ENCODE data around the gene TP53TG3B. TPM values are rescaled to one million over a fixed set of nuclear protein-coding genes. Genes with fewer than 3 reads are reported as not detected.
"Not testable (repeated sequence)": the region's sequence is repeated elsewhere in the genome, so short reads cannot be mapped to it uniquely, and the experiment has no call there.

The TP53TG3B gene
- total RNA-seq, result not detected
- polyA plus RNA-seq, result not detected
- long read RNA-seq, donor 1, result 0 reads
- long read RNA-seq, donor 2, result 0 reads

GRCh38 chr16:33360541-33360940 lies at the start of gene TP53TG3B:
TSS of gene TP53TG3B (plus strand) at chr16:33360841. CDS start at chr16:33360909, 68 bp downstream.
- H3K4me1 ChIP-seq; DNase-seq; H3K4me3 ChIP-seq; H3K27ac ChIP-seq; H3K27me3 ChIP-seq (replicated peaks in 1 of 7); H3K9me3 ChIP-seq; intact Hi-C loops (cut with DNase I; ENCODE audit: low total_unique reads); H3K36me3 ChIP-seq: not testable (repeated sequence)
- WGBS, 5 donors, result no CpG with 5 or more reads among the region's 25 CpGs

DNA sequence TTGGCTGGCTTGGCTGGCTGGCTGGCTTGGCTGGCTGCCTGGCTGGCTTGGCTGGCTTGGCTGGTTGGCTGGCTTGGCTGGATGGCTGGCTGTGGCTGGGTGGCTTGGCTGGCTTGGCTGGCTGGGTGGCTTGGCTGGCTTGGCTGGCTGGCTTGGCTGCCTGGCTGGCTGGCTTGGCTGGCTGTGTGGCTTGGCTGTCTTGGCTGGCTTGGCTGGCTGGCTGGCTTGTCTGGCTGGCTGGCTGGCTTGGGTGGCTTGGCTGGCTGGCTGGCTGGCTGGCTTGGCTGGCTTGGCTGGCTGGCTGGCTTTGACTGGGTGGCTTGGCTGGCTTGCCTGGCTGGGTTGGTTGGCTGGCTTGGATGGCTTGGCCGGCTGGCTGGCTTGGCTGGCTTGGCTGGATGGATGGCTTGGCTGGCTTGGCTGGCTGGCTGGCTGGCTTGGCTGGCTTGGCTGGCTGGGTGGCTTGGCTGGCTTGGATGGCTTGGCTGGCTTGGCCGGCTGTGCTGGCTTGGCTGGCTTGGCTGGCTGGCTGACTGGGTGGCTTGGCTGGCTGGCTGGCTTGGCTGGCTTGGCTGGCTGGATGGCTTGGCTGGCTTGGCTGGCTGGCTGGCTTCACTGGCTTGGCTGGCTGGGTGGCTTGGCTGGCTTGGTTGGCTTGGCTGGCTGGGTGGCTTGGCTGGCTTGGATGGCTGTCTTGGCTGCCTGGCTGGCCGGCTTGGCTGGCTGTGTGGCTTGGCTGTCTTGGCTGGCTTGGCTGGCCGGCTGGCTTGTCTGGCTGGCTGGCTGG lies 24.2 kb upstream of the TP53TG3B start:
- intact Hi-C loops (cut with DNase I; ENCODE audit: low total_unique reads), result not testable (repeated sequence)

GRCh38 chr16:33337627-33338542 lies 22.8 kb upstream of the TP53TG3B start:
- H3K4me1 ChIP-seq; H3K27ac ChIP-seq; H3K36me3 ChIP-seq; H3K27me3 ChIP-seq (replicated peaks in 1 of 7); H3K4me3 ChIP-seq; intact Hi-C loops (cut with DNase I; ENCODE audit: low total_unique reads); DNase-seq: not testable (repeated sequence)
- H3K9me3 ChIP-seq, result peaks cover 0 to 20% (median 5%) of the 10 kb centered on the region in 8 donors
- WGBS, 5 donors, result 58 to 77% (median 74%) methylated on average over 5 of the region's 5 CpGs

More for the DNA sequence above, 24.2 kb upstream of the TP53TG3B start:
- not testable (repeated sequence) for H3K4me3 ChIP-seq; H3K27me3 ChIP-seq (replicated peaks in 1 of 7); H3K36me3 ChIP-seq; H3K4me1 ChIP-seq; DNase-seq; H3K27ac ChIP-seq
- H3K9me3 ChIP-seq, result peaks cover 0 to 20% (median 5%) of the 10 kb centered on the region in 8 donors
- WGBS, 5 donors, result 55 to 77% (median 69%) methylated on average over 4 of the region's 4 CpGs

DNA sequence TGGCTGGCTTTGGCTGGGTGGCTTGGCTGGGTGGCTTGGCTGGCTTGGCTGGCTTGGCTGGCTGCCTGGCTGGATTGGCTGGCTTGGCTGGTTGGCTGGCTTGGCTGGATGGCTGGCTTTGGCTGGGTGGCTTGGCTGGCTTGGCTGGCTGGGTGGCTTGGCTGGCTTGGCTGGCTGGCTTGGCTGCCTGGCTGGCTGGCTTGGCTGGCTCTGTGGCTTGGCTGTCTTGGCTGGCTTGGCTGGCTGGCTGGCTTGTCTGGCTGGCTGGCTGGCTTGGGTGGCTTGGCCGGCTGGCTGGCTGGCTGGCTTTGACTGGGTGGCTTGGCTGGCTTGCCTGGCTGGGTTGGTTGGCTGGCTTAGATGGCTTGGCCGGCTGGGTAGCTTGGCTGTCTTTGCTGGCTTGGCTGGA lies 22.1 kb upstream of the TP53TG3B start:
- not testable (repeated sequence) for DNase-seq

GRCh38 chr16:33339093-33340061 lies 21.3 kb upstream of the TP53TG3B start:
- intact Hi-C loops (cut with DNase I; ENCODE audit: low total_unique reads); H3K36me3 ChIP-seq; H3K4me1 ChIP-seq; H3K27me3 ChIP-seq (replicated peaks in 1 of 7); DNase-seq; H3K27ac ChIP-seq; H3K4me3 ChIP-seq: not testable (repeated sequence)
- peaks cover 0 to 20% (median 5%) of the 10 kb centered on the region in 8 donors for H3K9me3 ChIP-seq
- WGBS, 5 donors, result 74 to 87% (median 85%) methylated on average over 3 to 4 of the region's 4 CpGs

More for the DNA sequence above, 22.1 kb upstream of the TP53TG3B start:
- H3K27ac ChIP-seq; H3K4me3 ChIP-seq; H3K27me3 ChIP-seq (replicated peaks in 1 of 7); H3K4me1 ChIP-seq; intact Hi-C loops (cut with DNase I; ENCODE audit: low total_unique reads); H3K36me3 ChIP-seq: not testable (repeated sequence)
- 70 to 78% (median 77%) methylated on average over 2 of the region's 2 CpGs for WGBS, 5 donors
- peaks cover 0 to 20% (median 5%) of the 10 kb centered on the region in 8 donors for H3K9me3 ChIP-seq

Small RNA genes within 50 kb of the gene (small RNA-seq; reads per million reads assigned to genes)
- gene AC141257.3, result 0 reads per million in 4 donors
- gene AC141257.4, result 0 reads per million in 4 donors

Other genes with a start within 250 kb of the TP53TG3B start
- not detected for gene TP53TG3C, start 166.6 kb upstream of the TP53TG3B start, total RNA-seq
- gene TP53TG3C, start 166.6 kb upstream of the TP53TG3B start, polyA plus RNA-seq, result under 1 TPM in 1 of 3 donors, not detected in 2; 0.13 TPM
- not detected for gene TP53TG3E, start 56.5 kb upstream of the TP53TG3B start, total RNA-seq
- not detected for gene TP53TG3E, start 56.5 kb upstream of the TP53TG3B start, polyA plus RNA-seq
- gene TP53TG3F, start 98.8 kb downstream of the TP53TG3B start, total RNA-seq, result not detected
- gene TP53TG3F, start 98.8 kb downstream of the TP53TG3B start, polyA plus RNA-seq, result under 1 TPM in 1 of 3 donors, not detected in 2; 0.06 TPM

Measured in spleen (tissue), 13 donors.